Stimulated activated memory B cell treated with anti-CD40 and anti-IgM and Interleukin-4, amounts not matched to agents 10 μg/mL and 1 μg/mL and 100 μg/mL, for 72 hours (primary cell): ENCODE data around the gene C17orf75.

Experiments
- ATAC-seq: fragments of 150-1000 bp; cut with Tn5 transposase; 2 replicates; pipeline ENCODE4 v1.10.0; 2021
- H3K27ac Mint-ChIP-seq: one replicate; pipeline ENCODE4 v1.8.0; 2022; ENCODE audit warnings: mild to moderate bottlenecking, mixed read lengths
- H3K27me3 Mint-ChIP-seq: one replicate; pipeline ENCODE4 v1.8.0; 2022; ENCODE audit warnings: mixed read lengths
- H3K36me3 Mint-ChIP-seq: one replicate; pipeline ENCODE4 v1.8.0; 2022; ENCODE audit warnings: mixed read lengths
- H3K4me1 Mint-ChIP-seq: one replicate; pipeline ENCODE4 v1.8.0; 2022; ENCODE audit warnings: mixed read lengths
- H3K4me3 Mint-ChIP-seq: one replicate; pipeline ENCODE4 v1.8.0; 2022; ENCODE audit warnings: mild to moderate bottlenecking, moderate library complexity, mixed read lengths
- H3K9me3 Mint-ChIP-seq: one replicate; pipeline ENCODE4 v1.8.0; 2022; ENCODE audit warnings: mixed read lengths

C17orf75 gene

DNA sequence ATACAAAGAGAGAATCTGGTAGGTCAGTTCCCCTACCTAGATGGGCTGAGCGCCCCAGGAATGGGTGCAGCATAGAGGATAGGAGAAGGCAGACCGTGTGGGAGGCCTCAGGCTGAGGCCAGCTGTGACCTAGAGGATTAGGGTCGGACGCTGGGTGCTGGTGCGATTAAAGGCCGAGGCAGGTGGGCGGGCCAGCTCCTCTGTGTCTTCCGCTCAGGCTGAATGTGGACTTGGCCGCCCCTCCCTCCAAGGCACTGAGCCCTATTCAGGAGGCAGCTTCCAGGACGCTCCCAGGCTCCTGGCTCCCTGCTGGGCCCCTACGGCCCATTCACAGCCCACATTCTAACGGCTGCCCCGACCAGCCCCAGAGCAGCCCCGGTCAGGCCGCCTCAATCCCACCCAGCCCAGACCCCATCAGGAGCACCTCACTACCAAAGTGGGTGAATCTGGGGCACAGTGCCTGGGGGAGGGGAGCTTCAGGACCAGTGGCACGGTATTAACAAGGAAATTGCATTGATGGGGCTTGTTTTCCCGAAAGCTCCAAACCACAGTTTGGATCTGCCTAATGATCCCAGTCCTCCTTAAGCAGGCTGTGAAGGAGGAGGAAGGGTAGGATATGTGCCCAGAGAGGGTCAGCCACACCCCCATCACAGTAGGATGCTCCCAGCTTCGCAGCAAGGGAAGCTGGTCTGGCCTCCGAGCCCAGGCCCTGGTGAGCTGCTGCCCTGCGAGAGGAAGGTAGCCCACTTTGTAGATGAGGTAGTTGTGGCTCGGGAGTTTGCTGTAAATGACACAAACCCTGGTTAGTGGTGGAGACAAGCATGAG, 61.9 kb downstream of the C17orf75 start:
- no peak for ATAC-seq
- Mint-ChIP-seq H3K27ac (no peak overlapping the region), H3K4me1 (peaks cover 23% of the 10 kb centered on the region), H3K4me3 (no peak overlapping the region), H3K9me3 (no peaks in the 10 kb centered on the region), H3K36me3 (no peaks in the 10 kb centered on the region), H3K27me3 (peaks cover 63% of the 10 kb centered on the region)

- peaks cover 63% of the 10 kb centered on the region for H3K27me3 Mint-ChIP-seq
- H3K4me1 Mint-ChIP-seq = peaks cover 23% of the 10 kb centered on the region
- no peaks in the 10 kb centered on the region for H3K36me3 Mint-ChIP-seq
- no peak overlapping the region for H3K27ac Mint-ChIP-seq
- H3K9me3 Mint-ChIP-seq = no peaks in the 10 kb centered on the region
- no peak overlapping the region for H3K4me3 Mint-ChIP-seq
- ATAC-seq = no peak
These were observed 63.2 kb downstream of the C17orf75 start for GRCh38 chr17:32278815-32279214.
